ENCODE measurements around the gene ITGA11. TPM values are rescaled to one million over a fixed set of nuclear protein-coding genes. Genes with fewer than 3 reads are reported as not detected.

The ITGA11 gene
- total RNA-seq = under 1 TPM in 1 of 2 experiments, not detected in 1; 0.19 TPM

DNA sequence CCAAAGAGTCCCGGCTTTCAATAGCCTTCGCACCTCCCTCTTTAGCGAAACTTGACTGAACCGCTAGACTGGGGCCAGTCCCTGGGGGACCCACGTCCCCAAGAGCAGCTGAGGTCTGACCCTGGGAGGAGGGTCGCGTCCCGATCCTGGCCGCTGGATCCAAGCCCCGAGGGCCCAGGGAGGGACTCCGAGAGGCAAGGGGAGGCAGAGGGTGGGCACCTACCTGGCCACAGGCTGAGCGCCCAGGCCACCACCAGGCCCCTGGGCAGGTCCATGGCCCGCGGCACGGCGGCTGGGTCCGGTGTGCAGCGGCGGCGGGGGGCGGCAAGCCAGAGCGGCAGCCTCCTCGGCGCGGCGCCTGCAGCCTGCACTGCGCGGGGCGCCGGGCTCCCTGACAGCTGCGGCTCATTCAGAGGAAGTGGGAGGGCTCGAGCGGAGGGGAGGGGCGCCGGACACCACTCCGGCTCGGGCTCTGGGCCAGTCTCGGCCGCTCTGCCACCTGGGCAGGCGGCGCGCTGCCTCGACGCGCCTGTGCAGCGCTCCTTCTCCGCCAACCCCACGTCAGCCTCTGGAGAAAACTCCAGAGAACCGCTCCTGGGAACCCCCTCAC is at the start of gene ITGA11:
ITGA11 (minus strand) TSS at position 372 of the 610 bp plus-strand sequence; CDS start at position 275, 97 bp downstream.
- POLR2A ChIA-PET = no interaction called here
- CTCF ChIA-PET = no interaction called here

DNA sequence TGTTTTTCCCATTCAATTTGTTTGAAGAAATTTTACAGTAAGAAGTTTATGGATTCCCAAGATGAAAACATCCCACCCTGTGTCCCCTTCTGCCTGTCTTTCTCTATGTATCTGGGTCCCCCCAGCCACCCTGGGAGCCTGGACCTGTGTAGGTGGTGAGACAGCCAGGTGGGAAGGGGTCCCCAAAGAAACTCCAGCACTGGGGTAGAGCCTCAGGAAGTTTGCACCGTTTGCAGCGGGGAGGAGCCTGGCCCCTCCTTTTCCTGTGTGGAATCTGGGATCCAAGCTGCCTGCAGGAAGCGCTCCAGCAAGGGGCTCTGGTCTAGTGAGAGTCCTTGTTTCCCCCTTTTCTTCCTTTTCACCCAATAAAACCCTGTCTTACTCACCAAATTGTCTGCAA is 49.4 kb upstream of the ITGA11 start:
- ChIA-PET CTCF (no interaction called here), POLR2A (no interaction called here)

DNA sequence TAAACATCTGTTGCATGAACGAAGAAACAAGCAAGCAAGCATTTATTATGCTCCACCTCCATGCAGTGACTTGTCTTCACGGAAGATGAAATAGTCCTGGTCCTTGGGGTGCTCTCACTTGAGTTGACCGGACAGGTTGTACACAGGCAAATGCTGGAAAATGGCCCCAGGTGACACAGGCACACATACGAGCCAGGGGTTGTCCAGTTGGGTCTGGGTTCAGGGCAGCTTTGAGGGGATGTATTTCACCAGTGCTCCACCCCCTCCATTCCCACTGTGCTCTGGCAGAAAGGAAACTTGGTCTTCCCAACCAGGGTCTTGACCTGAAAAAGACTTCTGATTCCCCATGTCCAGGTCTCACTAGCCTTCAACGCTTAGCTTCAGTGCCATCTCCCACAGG is 48.3 kb upstream of the ITGA11 start:
- CTCF ChIA-PET = no interaction called here
- POLR2A ChIA-PET = no interaction called here

GRCh38 chr15:68479870-68480269 is 47.9 kb upstream of the ITGA11 start:
- ChIA-PET POLR2A (no interaction called here), CTCF (no interaction called here)

DNA sequence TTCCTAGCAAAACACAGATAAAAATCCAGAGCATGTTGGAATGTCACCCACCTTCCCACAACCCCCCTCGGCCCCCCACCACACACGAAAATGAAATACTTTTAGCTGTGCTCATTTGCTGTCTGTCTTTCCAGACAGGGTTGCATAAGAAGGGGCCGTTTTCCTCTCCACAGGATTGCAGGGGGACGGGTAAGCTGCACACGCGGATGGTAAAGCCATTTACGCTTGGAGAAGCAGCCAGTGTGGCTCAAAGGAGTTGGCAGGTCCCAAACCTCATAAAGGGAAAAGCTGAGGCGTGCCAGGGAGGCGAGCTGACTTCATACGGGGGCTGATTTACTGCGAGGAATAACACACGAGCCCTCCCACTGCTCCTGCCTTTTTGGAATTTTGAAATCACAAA is 47.4 kb upstream of the ITGA11 start:
- POLR2A ChIA-PET = no interaction called here
- CTCF ChIA-PET = no interaction called here

DNA sequence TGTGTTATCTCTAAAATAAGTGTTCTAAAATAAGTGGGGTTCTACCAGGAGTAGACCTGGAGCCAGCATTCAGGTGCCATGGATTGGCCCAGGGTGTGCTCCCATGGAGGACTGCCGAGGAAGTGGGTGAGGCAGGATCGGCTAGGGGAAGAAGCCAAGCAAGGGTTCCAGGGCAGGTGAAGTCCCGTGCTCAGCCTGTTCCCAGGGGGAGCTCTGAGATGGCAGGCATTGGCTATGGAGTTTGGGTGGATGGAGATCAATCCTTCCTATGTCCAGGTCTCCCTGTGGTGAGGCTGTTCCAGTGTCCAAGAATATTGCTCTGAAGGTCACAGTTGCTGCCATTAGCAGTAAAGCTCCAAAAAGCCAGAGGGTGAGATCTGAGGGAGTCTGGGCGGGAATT is 46.9 kb upstream of the ITGA11 start:
- POLR2A ChIA-PET = no interaction called here
- CTCF ChIA-PET = no interaction called here

GRCh38 chr15:68475449-68475848 is 43.5 kb upstream of the ITGA11 start:
- POLR2A ChIA-PET = no interaction called here
- CTCF ChIA-PET = no interaction called here

DNA sequence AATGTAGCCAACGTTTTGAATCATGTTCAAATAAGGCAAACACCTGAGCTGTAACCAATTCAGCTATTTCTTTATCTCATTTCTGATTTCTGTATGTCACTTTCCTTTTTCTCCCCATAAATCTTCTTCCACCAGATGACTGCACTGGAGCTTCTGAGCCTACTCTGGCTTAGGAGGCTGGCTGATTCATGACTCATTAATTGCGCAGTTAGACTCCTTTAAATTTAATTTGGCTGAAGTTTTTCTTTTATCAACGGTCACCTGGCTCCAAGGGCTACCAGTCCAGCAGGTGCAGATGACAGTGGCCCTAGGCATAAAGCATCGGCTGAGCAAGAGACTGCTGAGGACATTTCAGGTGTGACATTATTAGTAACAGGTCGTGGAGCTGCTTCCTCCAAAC is 39.6 kb upstream of the ITGA11 start:
- ChIA-PET CTCF (no interaction called here), POLR2A (no interaction called here)

- POLR2A ChIA-PET = no interaction called here
- CTCF ChIA-PET = no interaction called here
These were observed 39.0 kb upstream of the ITGA11 start for GRCh38 chr15:68470976-68471375.

GRCh38 chr15:68470049-68470742 is 38.2 kb upstream of the ITGA11 start:
- ChIA-PET POLR2A (no interaction called here), CTCF (no interaction called here)

DNA sequence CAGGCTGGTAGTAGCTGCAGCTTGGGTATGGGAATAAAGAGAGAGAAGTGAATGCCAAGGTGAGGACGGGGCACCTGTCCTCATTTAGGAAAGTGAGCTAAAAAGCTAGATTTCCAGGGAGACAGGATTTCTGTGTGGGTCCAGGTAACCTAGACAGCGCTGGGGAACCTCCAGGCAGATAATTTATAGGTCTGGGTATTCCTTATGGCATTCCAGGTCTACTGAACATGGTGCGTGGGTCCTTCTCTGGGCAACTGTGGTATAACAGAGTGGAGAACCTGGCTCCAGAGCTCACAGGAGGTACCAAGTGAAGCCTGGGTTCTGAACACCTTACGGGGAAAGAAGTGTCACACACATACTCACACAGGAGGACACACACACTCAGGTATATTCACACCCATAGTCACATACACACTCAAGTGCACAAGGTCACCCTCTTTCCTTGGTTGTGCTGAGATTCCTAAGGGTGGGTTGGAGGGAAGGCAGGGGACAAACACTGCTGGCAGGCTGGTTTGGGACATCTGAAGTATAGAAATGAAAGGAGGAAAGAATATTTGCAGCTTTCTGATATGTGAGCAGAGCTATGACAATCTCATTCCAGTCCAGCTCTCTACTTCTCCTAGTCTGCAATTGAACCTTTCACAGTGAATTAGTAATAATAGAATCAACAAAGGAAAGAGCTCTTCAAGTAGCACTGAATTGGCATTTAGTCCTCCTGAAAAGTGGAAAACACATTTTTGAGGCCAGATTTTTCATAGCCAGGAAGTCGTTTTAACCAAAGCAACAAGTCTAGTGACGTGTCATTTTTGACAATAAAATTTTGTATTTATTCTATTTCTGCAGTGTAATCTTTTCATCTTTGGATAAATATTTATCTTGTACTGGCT is 37.4 kb upstream of the ITGA11 start:
- CTCF ChIA-PET = no interaction called here
- POLR2A ChIA-PET = no interaction called here

GRCh38 chr15:68466876-68467275 is 34.9 kb upstream of the ITGA11 start:
- ChIA-PET POLR2A (no interaction called here), CTCF (interaction anchor here (0.6 kb wide), 1 partner anchor 551 kb away, joined by 3 read pairs; no protein-coding TSS in a partner anchor)

DNA sequence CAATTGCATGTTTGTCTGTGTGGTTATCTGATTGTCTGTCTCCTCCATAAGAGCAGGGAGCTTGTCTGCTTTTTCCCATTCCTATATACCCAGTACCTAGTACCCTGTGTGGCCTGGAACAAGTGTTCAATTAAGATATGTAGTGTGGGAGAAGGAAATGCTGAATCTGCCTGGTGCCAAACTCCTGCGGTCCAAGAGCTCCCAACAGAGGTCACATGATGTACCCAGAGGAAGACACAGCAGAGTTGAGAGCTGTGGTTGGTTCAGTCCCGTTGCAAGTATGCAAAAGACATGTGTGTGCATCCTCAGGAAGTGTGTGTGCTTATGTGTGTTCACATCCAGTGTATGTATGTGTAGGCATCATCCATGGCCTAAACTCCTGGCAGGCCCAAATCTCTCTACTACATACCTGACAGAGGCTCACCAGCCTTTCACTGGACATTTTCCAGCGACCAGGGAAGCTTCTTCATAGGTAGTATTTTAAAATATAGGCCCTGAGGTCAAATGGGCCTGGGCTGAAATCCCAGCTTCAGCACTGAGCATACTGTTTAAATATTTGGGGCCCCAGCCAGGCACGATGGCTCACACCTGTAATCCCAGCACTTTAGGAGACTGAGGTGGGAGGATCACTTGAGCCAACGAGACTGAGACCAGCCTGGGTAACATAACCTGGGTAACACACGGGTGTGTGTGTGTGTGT is 34.0 kb upstream of the ITGA11 start:
- ChIA-PET CTCF (no interaction called here), POLR2A (no interaction called here)

DNA sequence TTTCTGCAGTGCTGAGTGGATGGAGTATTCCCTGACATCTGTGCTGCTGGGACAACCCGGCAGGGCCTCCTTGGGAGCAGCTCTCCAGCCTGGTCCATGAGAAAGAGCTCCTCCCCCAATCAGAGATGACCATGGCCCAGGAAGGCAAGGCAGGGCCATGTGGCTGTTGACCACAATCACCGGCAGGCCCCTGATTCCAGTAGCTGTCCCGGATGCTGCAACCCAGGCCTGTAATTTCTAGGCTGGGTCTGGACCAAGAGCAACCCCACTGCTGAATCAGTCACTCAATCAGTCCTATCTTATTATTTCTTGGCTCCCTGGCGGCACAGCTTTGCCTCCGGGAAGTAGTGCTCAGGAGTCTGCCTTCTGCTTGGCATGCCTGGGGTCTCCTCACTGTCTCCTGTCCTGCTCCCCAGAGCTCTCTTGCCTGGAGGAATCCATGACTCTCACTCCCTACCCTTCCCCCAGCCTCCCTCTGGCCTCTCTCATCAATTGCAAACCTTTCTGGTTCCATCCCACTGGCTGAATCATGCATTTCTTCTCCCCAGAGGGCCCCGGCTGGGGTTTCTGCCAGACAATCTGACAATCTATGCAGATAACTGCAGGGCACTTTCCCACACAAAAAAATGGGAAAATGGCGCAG is 32.6 kb upstream of the ITGA11 start:
- CTCF ChIA-PET = no interaction called here
- POLR2A ChIA-PET = no interaction called here

DNA sequence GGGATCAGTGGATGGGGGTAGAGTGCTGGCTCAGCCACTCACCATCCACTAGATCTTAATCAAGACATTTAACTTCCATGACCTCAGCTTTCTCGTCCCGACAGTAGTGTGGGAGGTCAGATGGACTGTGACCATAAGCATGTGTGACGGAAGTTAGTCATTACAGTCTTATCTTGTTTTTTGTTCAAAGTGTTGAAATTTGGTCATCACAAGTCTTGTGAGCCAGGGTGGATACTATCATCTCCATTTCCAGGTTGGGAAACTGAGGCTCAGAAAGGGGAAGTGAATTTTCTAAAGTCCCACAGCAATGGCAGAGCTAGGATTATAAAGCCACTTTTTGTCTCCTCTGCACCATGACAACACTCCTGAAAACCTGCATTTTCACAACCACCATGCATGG is 32.0 kb upstream of the ITGA11 start:
- CTCF ChIA-PET = no interaction called here
- POLR2A ChIA-PET = no interaction called here

GRCh38 chr15:68463444-68463843 is 31.5 kb upstream of the ITGA11 start:
- CTCF ChIA-PET = no interaction called here
- POLR2A ChIA-PET = no interaction called here

- CTCF ChIA-PET = no interaction called here
- POLR2A ChIA-PET = no interaction called here
These were observed 28.2 kb upstream of the ITGA11 start for GRCh38 chr15:68460166-68460565.

GRCh38 chr15:68450192-68450591 is 18.2 kb upstream of the ITGA11 start:
- ChIA-PET POLR2A (no interaction called here), CTCF (no interaction called here)

- CTCF ChIA-PET = no interaction called here
- POLR2A ChIA-PET = no interaction called here
These were observed 17.4 kb upstream of the ITGA11 start for GRCh38 chr15:68449389-68449788.
